ENCODE measurements around the gene ADAM29. TPM values are rescaled to one million over a fixed set of nuclear protein-coding genes. Genes with fewer than 3 reads are reported as not detected.

ADAM29 gene
- total and polyA plus RNA-seq, 2 experiments from 2014 or later = not detected

DNA sequence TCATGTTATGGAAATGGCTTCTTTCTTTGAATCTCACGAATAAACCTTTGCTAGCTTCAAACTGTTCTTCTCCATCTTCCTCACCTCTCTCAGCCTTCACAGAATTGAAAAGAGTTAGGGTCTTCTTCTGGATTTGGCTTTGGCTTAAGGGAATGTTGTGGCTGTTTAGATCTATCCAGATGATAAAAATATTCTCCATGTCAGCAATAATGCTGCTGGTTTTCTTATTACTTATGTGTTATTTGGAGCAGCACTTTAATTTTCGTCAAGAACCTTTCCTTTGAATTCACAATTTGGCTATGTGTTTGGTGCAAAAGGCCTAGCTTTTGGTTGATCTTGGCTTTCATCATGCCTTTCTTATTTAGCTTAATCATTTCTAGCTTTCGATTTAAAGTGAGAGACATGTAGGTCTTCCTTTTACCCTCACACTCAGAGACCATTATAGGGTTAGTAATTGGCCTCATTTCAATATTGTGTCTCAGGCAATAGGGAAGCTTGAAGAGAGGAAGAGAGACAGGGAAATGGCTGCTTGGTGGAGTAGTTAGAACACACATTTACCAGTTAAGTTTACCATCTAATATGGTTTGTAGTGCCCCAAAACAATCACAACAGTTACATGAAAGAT, 5.1 kb upstream of the ADAM29 start:
- Histone ChIP-seq H3K27ac (no peak overlapping the region), H3K9me3 (ENCODE audit: low read depth) (no peaks in the 10 kb centered on the region), H3K36me3 (no peaks in the 10 kb centered on the region), H3K4me3 (no peak overlapping the region), H3K4me1 (ENCODE audit: low read depth) (no peaks in the 10 kb centered on the region), H3K27me3 (no peaks in the 10 kb centered on the region)
- DNase-seq (ENCODE audit: low read depth in 1 of 2, low spot score in 1 of 2) = no peak
- TF ChIP-seq, protein P1, sequence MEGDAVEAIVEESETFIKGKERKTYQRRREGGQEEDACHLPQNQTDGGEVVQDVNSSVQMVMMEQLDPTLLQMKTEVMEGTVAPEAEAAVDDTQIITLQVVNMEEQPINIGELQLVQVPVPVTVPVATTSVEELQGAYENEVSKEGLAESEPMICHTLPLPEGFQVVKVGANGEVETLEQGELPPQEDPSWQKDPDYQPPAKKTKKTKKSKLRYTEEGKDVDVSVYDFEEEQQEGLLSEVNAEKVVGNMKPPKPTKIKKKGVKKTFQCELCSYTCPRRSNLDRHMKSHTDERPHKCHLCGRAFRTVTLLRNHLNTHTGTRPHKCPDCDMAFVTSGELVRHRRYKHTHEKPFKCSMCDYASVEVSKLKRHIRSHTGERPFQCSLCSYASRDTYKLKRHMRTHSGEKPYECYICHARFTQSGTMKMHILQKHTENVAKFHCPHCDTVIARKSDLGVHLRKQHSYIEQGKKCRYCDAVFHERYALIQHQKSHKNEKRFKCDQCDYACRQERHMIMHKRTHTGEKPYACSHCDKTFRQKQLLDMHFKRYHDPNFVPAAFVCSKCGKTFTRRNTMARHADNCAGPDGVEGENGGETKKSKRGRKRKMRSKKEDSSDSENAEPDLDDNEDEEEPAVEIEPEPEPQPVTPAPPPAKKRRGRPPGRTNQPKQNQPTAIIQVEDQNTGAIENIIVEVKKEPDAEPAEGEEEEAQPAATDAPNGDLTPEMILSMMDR (IDR thresholded peaks at IDR 0.05; ENCODE audit: low read depth, low read length) = no peak

DNA sequence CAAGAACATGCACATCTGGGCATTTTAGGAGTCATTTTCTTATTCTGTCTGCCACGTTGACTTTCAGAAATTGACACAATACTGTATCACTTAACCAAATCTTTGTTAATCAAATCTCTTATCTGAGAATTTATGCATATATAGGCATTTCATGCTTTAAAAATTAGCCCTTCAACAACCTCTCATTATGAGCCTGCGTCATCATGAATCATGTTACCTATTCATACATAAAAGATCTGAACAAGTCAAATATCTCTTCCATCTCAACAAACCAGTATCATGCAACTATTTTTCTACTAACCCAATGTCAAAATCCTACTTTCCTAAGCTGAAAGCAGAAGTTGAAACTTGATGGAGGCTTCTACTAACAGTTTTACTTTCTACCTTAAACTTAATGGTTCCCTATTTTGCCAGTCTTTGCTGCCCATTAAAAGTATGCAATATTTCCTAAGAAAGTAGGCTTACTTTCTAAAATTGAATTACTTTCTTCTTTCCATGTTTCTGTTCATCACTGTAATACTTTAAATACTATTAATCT, 1.8 kb downstream of the ADAM29 start:
- Histone ChIP-seq H3K36me3 (no peaks in the 10 kb centered on the region), H3K27ac (no peak overlapping the region), H3K27me3 (no peaks in the 10 kb centered on the region), H3K4me1 (ENCODE audit: low read depth) (no peaks in the 10 kb centered on the region), H3K4me3 (no peak overlapping the region), H3K9me3 (ENCODE audit: low read depth) (no peaks in the 10 kb centered on the region)
- DNase-seq (ENCODE audit: low read depth in 1 of 2, low spot score in 1 of 2) = no peak
- TF ChIP-seq, protein P1 (IDR thresholded peaks at IDR 0.05; ENCODE audit: low read depth, low read length) = no peak

DNA sequence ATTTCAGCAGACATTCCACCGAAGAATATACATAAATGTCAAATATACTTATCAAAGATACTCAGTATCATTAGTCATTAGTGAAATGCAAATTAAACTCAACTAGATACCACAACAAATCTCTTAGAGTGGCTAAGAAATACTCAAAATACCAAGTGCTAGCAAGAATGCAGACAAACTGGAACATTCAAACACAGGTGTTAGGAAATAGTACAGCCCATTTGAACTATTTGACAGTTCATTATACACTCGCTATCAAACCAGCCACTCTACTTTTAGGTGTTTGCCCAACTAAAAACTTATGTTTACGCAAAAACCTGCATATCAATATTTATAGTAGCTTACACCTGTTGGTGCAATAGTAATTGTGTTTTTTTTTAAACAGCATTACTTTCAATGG, 8.8 kb downstream of the ADAM29 start:
- Histone ChIP-seq H3K9me3 (ENCODE audit: low read depth) (no peaks in the 10 kb centered on the region), H3K4me1 (ENCODE audit: low read depth) (no peaks in the 10 kb centered on the region), H3K4me3 (no peak overlapping the region), H3K27ac (no peak overlapping the region), H3K27me3 (no peaks in the 10 kb centered on the region), H3K36me3 (no peaks in the 10 kb centered on the region)
- TF ChIP-seq, protein P1 (IDR thresholded peaks at IDR 0.05; ENCODE audit: low read depth, low read length) = no peak
- no peak for DNase-seq (ENCODE audit: low read depth in 1 of 2, low spot score in 1 of 2)

DNA sequence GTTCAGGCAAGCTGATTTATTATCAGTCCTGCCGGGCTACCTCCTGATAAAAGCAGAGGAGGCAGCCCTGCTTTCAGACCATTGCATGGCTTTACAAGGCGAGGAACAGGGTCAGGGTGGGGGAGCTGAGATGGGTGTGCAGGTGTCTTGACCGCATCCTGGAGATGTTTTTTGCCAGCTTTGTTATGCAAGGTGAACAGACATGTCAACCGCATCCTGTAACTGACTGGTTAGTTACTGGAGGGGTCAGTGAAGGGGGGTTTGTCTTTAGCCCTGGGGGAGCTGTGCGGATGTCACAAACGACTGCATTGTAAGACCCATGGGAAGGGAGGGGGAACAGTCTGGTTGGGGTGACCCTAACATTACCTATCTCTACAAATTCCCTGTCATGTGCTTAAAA, 10.0 kb downstream of the ADAM29 start:
- Histone ChIP-seq H3K4me3 (no peak overlapping the region), H3K27ac (no peak overlapping the region), H3K4me1 (ENCODE audit: low read depth) (no peaks in the 10 kb centered on the region), H3K27me3 (no peaks in the 10 kb centered on the region), H3K36me3 (no peaks in the 10 kb centered on the region), H3K9me3 (ENCODE audit: low read depth) (no peaks in the 10 kb centered on the region)
- TF ChIP-seq, protein P1 (IDR thresholded peaks at IDR 0.05; ENCODE audit: low read depth, low read length) = no peak
- no peak for DNase-seq (ENCODE audit: low read depth in 1 of 2, low spot score in 1 of 2)

DNA sequence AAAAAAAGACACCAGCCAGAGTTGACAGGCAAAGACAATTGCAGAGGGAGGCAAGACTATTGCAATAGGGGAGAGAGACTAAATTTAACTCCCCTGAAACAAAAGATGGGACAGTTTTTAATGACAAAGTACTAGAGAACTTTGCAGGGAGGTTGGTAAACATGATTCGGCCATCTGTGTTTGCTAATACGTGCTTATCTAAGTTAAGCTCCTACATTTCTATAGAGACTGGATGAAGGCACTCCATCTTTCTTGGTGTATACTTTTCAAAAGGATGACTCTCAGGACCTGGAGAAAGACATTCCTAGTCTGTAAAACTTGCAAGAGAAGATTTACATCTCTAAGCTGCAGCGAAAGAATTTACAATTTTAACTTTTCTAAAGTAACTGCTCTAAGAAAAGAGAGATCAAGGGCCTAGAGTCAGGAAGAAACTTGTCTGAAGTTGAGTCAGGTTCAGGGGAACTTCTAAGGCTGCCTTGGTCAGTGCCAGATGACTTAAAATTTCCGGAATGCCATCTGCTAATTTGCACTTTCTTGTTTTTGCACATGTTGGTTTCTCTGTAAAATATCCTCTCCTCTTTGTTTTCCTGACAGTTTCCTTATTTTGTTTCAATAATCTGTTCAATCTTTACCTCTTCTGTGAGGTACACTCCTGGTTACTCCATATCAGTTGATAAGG, 10.6 kb downstream of the ADAM29 start:
- H3K27me3 ChIP-seq = no peaks in the 10 kb centered on the region
- H3K9me3 ChIP-seq (ENCODE audit: low read depth) = no peaks in the 10 kb centered on the region
- TF ChIP-seq, protein P1 (IDR thresholded peaks at IDR 0.05; ENCODE audit: low read depth, low read length) = no peak
- no peaks in the 10 kb centered on the region for H3K36me3 ChIP-seq
- no peaks in the 10 kb centered on the region for H3K4me1 ChIP-seq (ENCODE audit: low read depth)
- H3K27ac ChIP-seq = no peak overlapping the region
- DNase-seq (ENCODE audit: low read depth in 1 of 2, low spot score in 1 of 2) = no peak
- H3K4me3 ChIP-seq = no peak overlapping the region

Measured in cardiac muscle cell (in vitro differentiated cells and primary cell).